NT2/D1 (cell line): ENCODE results near the gene KRTAP5-7.

ENCODE experiments used
- DNase-seq: peaks from one replicate; pipeline ENCODE4 v3.0.0-alpha.2; 2011; ENCODE audit warnings: low read depth, low spot score
- H3K27me3 ChIP-seq: 2 replicates; pipeline ENCODE4 v1.6.0; 2011; ENCODE audit warnings: mild to moderate bottlenecking; ENCODE audit not compliant: insufficient read length, insufficient read depth
- H3K36me3 ChIP-seq: 2 replicates; pipeline ENCODE4 v1.6.1; 2011; ENCODE audit warnings: mild to moderate bottlenecking, low read length, mixed read lengths; ENCODE audit not compliant: insufficient read depth, insufficient read length
- H3K4me1 ChIP-seq: 2 replicates; pipeline ENCODE4 v1.5.1; 2011; ENCODE audit not compliant: insufficient read depth, insufficient read length
- H3K4me3 ChIP-seq: 2 replicates; pipeline ENCODE4 v1.5.1; 2011; ENCODE audit warnings: low read depth; ENCODE audit not compliant: insufficient read length
- H3K9ac ChIP-seq: 2 replicates; pipeline ENCODE4 v1.6.0; 2011; ENCODE audit warnings: low read depth; ENCODE audit not compliant: insufficient read length
- H3K9me3 ChIP-seq: 2 replicates; pipeline ENCODE4 v1.5.1; 2011; ENCODE audit warnings: mild to moderate bottlenecking, low read length; ENCODE audit not compliant: insufficient read depth
- SUZ12 ChIP-seq: IDR thresholded peaks from 2 replicates; pipeline ENCODE4 v1.6.1; 2011; ENCODE audit not compliant: insufficient read length, insufficient read depth; ENCODE audit errors: extremely low read depth
- YY1 ChIP-seq: IDR thresholded peaks from 2 replicates; pipeline ENCODE4 v1.6.1; 2011; ENCODE audit not compliant: insufficient read length, insufficient read depth
- ZNF274 ChIP-seq: IDR thresholded peaks from 2 replicates; pipeline ENCODE4 v1.6.1; 2011; ENCODE audit warnings: mild to moderate bottlenecking, low read depth, low read length

KRTAP5-7 gene

GRCh38 chr11:71504531-71504930 lies 22.5 kb upstream of the KRTAP5-7 start:
- Histone ChIP-seq H3K9ac (no peak overlapping the region), H3K9me3 (peaks cover 16% of the 10 kb centered on the region; the same call in 1 of the 2 replicates), H3K4me3 (no peak overlapping the region), H3K4me1 (peaks cover 9% of the 10 kb centered on the region), H3K36me3 (peaks cover 14% of the 10 kb centered on the region), H3K27me3 (no peaks in the 10 kb centered on the region)
- no peak for DNase-seq
- TF ChIP-seq YY1, result no peak
- TF ChIP-seq ZNF274, result no peak
- TF ChIP-seq SUZ12, result no peak

GRCh38 chr11:71505001-71505400 lies 22.1 kb upstream of the KRTAP5-7 start:
- DNase-seq, result no peak
- no peak overlapping the region for H3K9ac ChIP-seq
- H3K27me3 ChIP-seq, result no peaks in the 10 kb centered on the region
- TF ChIP-seq SUZ12 (no peak), YY1 (no peak), ZNF274 (no peak)
- peaks cover 21% of the 10 kb centered on the region; the same call in 1 of the 2 replicates for H3K9me3 ChIP-seq
- H3K36me3 ChIP-seq, result peaks cover 10% of the 10 kb centered on the region
- H3K4me1 ChIP-seq, result peaks cover 9% of the 10 kb centered on the region
- no peak overlapping the region for H3K4me3 ChIP-seq

GRCh38 chr11:71505781-71506180 lies 21.3 kb upstream of the KRTAP5-7 start:
- peaks cover 9% of the 10 kb centered on the region for H3K4me1 ChIP-seq
- peaks cover 6% of the 10 kb centered on the region for H3K36me3 ChIP-seq
- peaks cover 29% of the 10 kb centered on the region; the same call in 1 of the 2 replicates for H3K9me3 ChIP-seq
- H3K27me3 ChIP-seq, result no peaks in the 10 kb centered on the region
- H3K4me3 ChIP-seq, result no peak overlapping the region
- H3K9ac ChIP-seq, result no peak overlapping the region
- DNase-seq, result no peak
- TF ChIP-seq YY1 (no peak), SUZ12 (no peak), ZNF274 (no peak)

GRCh38 chr11:71507102-71507501 lies 20.0 kb upstream of the KRTAP5-7 start:
- TF ChIP-seq YY1 (no peak), SUZ12 (no peak), ZNF274 (no peak)
- no peak overlapping the region for H3K9ac ChIP-seq
- peaks cover 9% of the 10 kb centered on the region for H3K4me1 ChIP-seq
- DNase-seq, result no peak
- peaks cover 31% of the 10 kb centered on the region; the same call in 1 of the 2 replicates for H3K9me3 ChIP-seq
- no peak overlapping the region for H3K4me3 ChIP-seq
- H3K36me3 ChIP-seq, result no peaks in the 10 kb centered on the region
- no peaks in the 10 kb centered on the region for H3K27me3 ChIP-seq

- H3K36me3 ChIP-seq, result no peaks in the 10 kb centered on the region
- H3K4me1 ChIP-seq, result no peaks in the 10 kb centered on the region
- no peak overlapping the region for H3K9ac ChIP-seq
- no peak overlapping the region for H3K4me3 ChIP-seq
- H3K9me3 ChIP-seq, result no peaks in the 10 kb centered on the region
- TF ChIP-seq ZNF274, result no peak
- TF ChIP-seq YY1, result no peak
- no peak for TF ChIP-seq SUZ12
- H3K27me3 ChIP-seq, result no peaks in the 10 kb centered on the region
- no peak for DNase-seq
Observed at GRCh38 chr11:71518506-71519471, 8.3 kb upstream of the KRTAP5-7 start.

GRCh38 chr11:71519546-71519945 lies 7.5 kb upstream of the KRTAP5-7 start:
- H3K9ac ChIP-seq, result no peak overlapping the region
- no peaks in the 10 kb centered on the region for H3K9me3 ChIP-seq
- H3K27me3 ChIP-seq, result no peaks in the 10 kb centered on the region
- no peak for DNase-seq
- no peak overlapping the region for H3K4me3 ChIP-seq
- no peaks in the 10 kb centered on the region for H3K4me1 ChIP-seq
- no peaks in the 10 kb centered on the region for H3K36me3 ChIP-seq
- no peak for TF ChIP-seq SUZ12
- no peak for TF ChIP-seq YY1
- no peak for TF ChIP-seq ZNF274

- Histone ChIP-seq H3K36me3 (no peaks in the 10 kb centered on the region), H3K4me1 (peaks cover 2% of the 10 kb centered on the region), H3K9me3 (no peaks in the 10 kb centered on the region), H3K9ac (no peak overlapping the region), H3K27me3 (no peaks in the 10 kb centered on the region), H3K4me3 (no peak overlapping the region)
- no peak for DNase-seq
- TF ChIP-seq YY1 (no peak), ZNF274 (no peak), SUZ12 (no peak)
Observed at GRCh38 chr11:71525188-71525937, 1.7 kb upstream of the KRTAP5-7 start.
